ENCODE data around the gene SLC12A8. TPM values are rescaled to one million over a fixed set of nuclear protein-coding genes. Genes with fewer than 3 reads are reported as not detected.

SLC12A8 gene
- total RNA-seq, 2 experiments from 2014 or later, result 1.1 to 1.6 TPM

GRCh38 chr3:125177746-125178145, 34.8 kb downstream of the SLC12A8 start:
- intact Hi-C loops (cut with micrococcal nuclease), result no loop called here
- no peak for TF ChIP-seq CTCF (IDR thresholded peaks at IDR 0.05)
- Mint-ChIP-seq H3K27me3 (peaks cover 2% of the 10 kb centered on the region), H3K27ac (no peak overlapping the region), H3K36me3 (ENCODE audit: low read depth) (no peaks in the 10 kb centered on the region), H3K4me3 (no peak overlapping the region), H3K4me1 (ENCODE audit: low read depth) (peaks cover 2% of the 10 kb centered on the region), H3K9me3 (peaks cover 9% of the 10 kb centered on the region)
- POLR2A ChIA-PET, result no interaction called here
- ATAC-seq (no peak), DNase-seq (no peak)
- CTCF ChIA-PET, result interaction anchor here (0.9 kb wide), 1 partner anchor 10 kb away, joined by 3 read pairs; no protein-coding TSS in a partner anchor

GRCh38 chr3:125175295-125176078, 37.1 kb downstream of the SLC12A8 start:
- POLR2A ChIA-PET, result no interaction called here
- Mint-ChIP-seq H3K27ac (no peak overlapping the region), H3K4me3 (no peak overlapping the region), H3K4me1 (ENCODE audit: low read depth) (peaks cover 2% of the 10 kb centered on the region), H3K9me3 (peaks cover 9% of the 10 kb centered on the region), H3K36me3 (ENCODE audit: low read depth) (no peaks in the 10 kb centered on the region), H3K27me3 (peaks cover 2% of the 10 kb centered on the region)
- DNase-seq (no peak), ATAC-seq (no peak)
- CTCF ChIA-PET, result interaction anchor here (1.3 kb wide), 1 partner anchor 180 kb away, joined by 3 read pairs; no protein-coding TSS in a partner anchor
- intact Hi-C loops (cut with micrococcal nuclease), result no loop called here
- TF ChIP-seq CTCF (IDR thresholded peaks at IDR 0.05), result no peak

GRCh38 chr3:125172346-125172745, 40.2 kb downstream of the SLC12A8 start:
- CTCF ChIA-PET, result interaction anchor here (0.6 kb wide), 1 partner anchor 268 kb away, joined by 3 read pairs; no protein-coding TSS in a partner anchor
- no peak for ATAC-seq
- intact Hi-C loops (cut with micrococcal nuclease), result no loop called here
- no peak for DNase-seq
- Mint-ChIP-seq H3K4me3 (no peak overlapping the region), H3K4me1 (ENCODE audit: low read depth) (peaks cover 4% of the 10 kb centered on the region), H3K27ac (no peak overlapping the region), H3K27me3 (peaks cover 4% of the 10 kb centered on the region), H3K36me3 (ENCODE audit: low read depth) (no peaks in the 10 kb centered on the region), H3K9me3 (peaks cover 9% of the 10 kb centered on the region)
- TF ChIP-seq CTCF (IDR thresholded peaks at IDR 0.05), result no peak
- POLR2A ChIA-PET, result interaction anchor here (0.8 kb wide), 1 partner anchor 196 kb away, joined by 4 read pairs; no protein-coding TSS in a partner anchor

GRCh38 chr3:125168711-125169393, 43.7 kb downstream of the SLC12A8 start:
- ATAC-seq, result no peak
- Mint-ChIP-seq H3K4me3 (no peak overlapping the region), H3K36me3 (ENCODE audit: low read depth) (no peaks in the 10 kb centered on the region), H3K4me1 (ENCODE audit: low read depth) (peaks cover 4% of the 10 kb centered on the region), H3K27me3 (peaks cover 4% of the 10 kb centered on the region), H3K27ac (no peak overlapping the region), H3K9me3 (peaks cover 5% of the 10 kb centered on the region)
- no peak for TF ChIP-seq CTCF (IDR thresholded peaks at IDR 0.05)
- intact Hi-C loops (cut with micrococcal nuclease), result no loop called here
- DNase-seq, result no peak
- ChIA-PET CTCF (interaction anchor here (0.7 to 1.2 kb wide), 4 partner anchors 9 to 241 kb away, joined by 3 read pairs; no protein-coding TSS in a partner anchor), POLR2A (interaction anchor here (1.0 kb wide), 1 partner anchor 20 kb away, joined by 3 read pairs; no protein-coding TSS in a partner anchor)
